ENCODE data around the gene ABCB11.

Gene ABCB11

DNA sequence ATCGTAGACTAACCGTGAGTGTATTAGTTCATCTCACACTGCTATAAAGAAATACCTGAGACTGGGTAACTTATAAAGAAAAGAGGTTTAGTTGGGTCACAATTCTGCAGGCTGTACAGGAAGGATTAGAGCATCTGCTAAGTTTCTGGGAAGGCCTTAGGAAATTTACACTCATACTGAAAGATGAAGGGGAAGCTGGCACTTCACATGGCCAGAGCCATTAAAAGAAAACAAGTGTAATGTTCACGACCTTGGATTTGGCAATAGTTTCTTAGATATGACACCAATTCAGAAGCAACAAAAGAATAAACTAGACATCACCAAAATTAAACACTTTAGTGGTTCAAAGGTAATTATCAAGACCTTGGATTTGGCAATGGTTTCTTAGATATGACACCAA is 23.8 kb downstream of the ABCB11 start:
- no peak overlapping the region for H3K4me3 ChIP-seq (ENCODE audit: low read depth, low read length)
- no peak overlapping the region for H3K4ac ChIP-seq (ENCODE audit: low read depth, low read length)
- no peak overlapping the region for H3K23ac ChIP-seq (ENCODE audit: low read length)
- no peak overlapping the region for H4K12ac ChIP-seq (ENCODE audit: low read depth, low read length)
- H3K9me3 ChIP-seq (ENCODE audit: insufficient read depth, low read depth, low read length): peaks cover 2% of the 10 kb centered on the region
- no peak overlapping the region for H3K9ac ChIP-seq (ENCODE audit: low read length)
- H2AFZ ChIP-seq (ENCODE audit: insufficient read depth, low read length, poor library complexity): no peak overlapping the region
- no peak overlapping the region for H3K27ac ChIP-seq (ENCODE audit: low read depth, low read length)
- no peak overlapping the region for H3K14ac ChIP-seq (ENCODE audit: low read length)
- WGBS (ENCODE audit: extremely low coverage, insufficient coverage, insufficient read length): no CpG with 5 or more reads among the region's 3 CpGs
- no peak for DNase-seq
- no peaks in the 10 kb centered on the region for H3K36me3 ChIP-seq (ENCODE audit: control insufficient read depth in 1 of 2, insufficient read depth in 2 of 2, low read length in 2 of 2)
- peaks cover 0 to 2% of the 10 kb centered on the region in 2 experiments for H3K4me1 ChIP-seq (ENCODE audit: control insufficient read depth in 1 of 2, insufficient read depth in 2 of 2, low read length in 2 of 2)
- H3K79me2 ChIP-seq (ENCODE audit: control insufficient read depth, insufficient read depth, low read length, poor library complexity): no peaks in the 10 kb centered on the region
- H2BK12ac ChIP-seq (ENCODE audit: low read length): no peak overlapping the region
- no peak overlapping the region for H4K91ac ChIP-seq (ENCODE audit: low read depth, low read length)
- H3K18ac ChIP-seq (ENCODE audit: low read length): no peak overlapping the region
- no peak overlapping the region for H3K4me2 ChIP-seq (ENCODE audit: low read length)
- H4K8ac ChIP-seq (ENCODE audit: low read depth, low read length): no peak overlapping the region
- no peak overlapping the region for H2BK5ac ChIP-seq (ENCODE audit: low read depth, low read length, poor library complexity)
- H3K79me1 ChIP-seq (ENCODE audit: low read length): no peaks in the 10 kb centered on the region
- no peak overlapping the region for H2AK5ac ChIP-seq (ENCODE audit: low read length)
- no peaks in the 10 kb centered on the region for H3K27me3 ChIP-seq (ENCODE audit: insufficient read depth, low read length)
- no peak overlapping the region for H2BK120ac ChIP-seq (ENCODE audit: insufficient read depth, low read length, poor library complexity)

- H3K14ac ChIP-seq (ENCODE audit: low read length): no peak overlapping the region
- no peaks in the 10 kb centered on the region for H3K79me2 ChIP-seq (ENCODE audit: control insufficient read depth, insufficient read depth, low read length, poor library complexity)
- no peak overlapping the region for H2BK5ac ChIP-seq (ENCODE audit: low read depth, low read length, poor library complexity)
- H3K79me1 ChIP-seq (ENCODE audit: low read length): no peaks in the 10 kb centered on the region
- peaks cover 2% of the 10 kb centered on the region for H3K9me3 ChIP-seq (ENCODE audit: insufficient read depth, low read depth, low read length)
- H3K36me3 ChIP-seq (ENCODE audit: control insufficient read depth in 1 of 2, insufficient read depth in 2 of 2, low read length in 2 of 2): no peaks in the 10 kb centered on the region
- peaks cover 0 to 2% of the 10 kb centered on the region in 2 experiments for H3K4me1 ChIP-seq (ENCODE audit: control insufficient read depth in 1 of 2, insufficient read depth in 2 of 2, low read length in 2 of 2)
- no peak overlapping the region for H2AK5ac ChIP-seq (ENCODE audit: low read length)
- no peak overlapping the region for H3K4me2 ChIP-seq (ENCODE audit: low read length)
- H2AFZ ChIP-seq (ENCODE audit: insufficient read depth, low read length, poor library complexity): no peak overlapping the region
- no peak for DNase-seq
- no peak overlapping the region for H3K4me3 ChIP-seq (ENCODE audit: low read depth, low read length)
- no peak overlapping the region for H4K12ac ChIP-seq (ENCODE audit: low read depth, low read length)
- no peak overlapping the region for H2BK12ac ChIP-seq (ENCODE audit: low read length)
- H3K23ac ChIP-seq (ENCODE audit: low read length): no peak overlapping the region
- no peaks in the 10 kb centered on the region for H3K27me3 ChIP-seq (ENCODE audit: insufficient read depth, low read length)
- H3K18ac ChIP-seq (ENCODE audit: low read length): no peak overlapping the region
- no peak overlapping the region for H3K9ac ChIP-seq (ENCODE audit: low read length)
- WGBS (ENCODE audit: extremely low coverage, insufficient coverage, insufficient read length): no CpG with 5 or more reads among the region's 5 CpGs
- no peak overlapping the region for H2BK120ac ChIP-seq (ENCODE audit: insufficient read depth, low read length, poor library complexity)
- no peak overlapping the region for H4K91ac ChIP-seq (ENCODE audit: low read depth, low read length)
- no peak overlapping the region for H3K27ac ChIP-seq (ENCODE audit: low read depth, low read length)
- no peak overlapping the region for H4K8ac ChIP-seq (ENCODE audit: low read depth, low read length)
- H3K4ac ChIP-seq (ENCODE audit: low read depth, low read length): no peak overlapping the region
Measured at GRCh38 chr2:169006665-169007064, 24.5 kb downstream of the ABCB11 start.

DNA sequence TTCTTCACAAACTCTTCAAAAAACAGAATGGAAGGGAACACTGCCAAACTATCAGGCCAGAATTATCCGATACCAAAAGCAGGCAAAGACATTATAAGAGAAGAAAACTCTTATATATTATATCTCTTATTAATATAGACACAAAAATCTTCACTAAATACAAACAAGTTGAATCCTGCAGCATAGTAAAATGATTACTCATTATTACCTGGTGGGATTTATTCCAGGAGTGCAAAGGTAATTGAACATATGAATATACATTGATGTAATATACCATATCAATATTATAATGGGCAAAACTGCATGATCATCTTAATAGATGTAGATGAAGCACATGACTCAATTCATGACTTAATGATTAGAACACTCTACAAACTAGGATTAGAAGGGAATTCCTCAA is 25.1 kb downstream of the ABCB11 start:
- Histone ChIP-seq H4K12ac (ENCODE audit: low read depth, low read length) (no peak overlapping the region), H2AK5ac (ENCODE audit: low read length) (no peak overlapping the region), H3K23ac (ENCODE audit: low read length) (no peak overlapping the region), H3K4me3 (ENCODE audit: low read depth, low read length) (no peak overlapping the region), H3K79me1 (ENCODE audit: low read length) (no peaks in the 10 kb centered on the region), H3K4ac (ENCODE audit: low read depth, low read length) (no peak overlapping the region), H2BK120ac (ENCODE audit: insufficient read depth, low read length, poor library complexity) (no peak overlapping the region), H2AFZ (ENCODE audit: insufficient read depth, low read length, poor library complexity) (no peak overlapping the region), H4K8ac (ENCODE audit: low read depth, low read length) (no peak overlapping the region), H4K91ac (ENCODE audit: low read depth, low read length) (no peak overlapping the region), H3K27me3 (ENCODE audit: insufficient read depth, low read length) (no peaks in the 10 kb centered on the region), H2BK5ac (ENCODE audit: low read depth, low read length, poor library complexity) (no peak overlapping the region), H3K9me3 (ENCODE audit: insufficient read depth, low read depth, low read length) (peaks cover 2% of the 10 kb centered on the region), H3K14ac (ENCODE audit: low read length) (no peak overlapping the region), H3K4me1 (ENCODE audit: control insufficient read depth in 1 of 2, insufficient read depth in 2 of 2, low read length in 2 of 2) (peaks cover 0 to 2% of the 10 kb centered on the region in 2 experiments), H3K79me2 (ENCODE audit: control insufficient read depth, insufficient read depth, low read length, poor library complexity) (no peaks in the 10 kb centered on the region), H3K36me3 (ENCODE audit: control insufficient read depth in 1 of 2, insufficient read depth in 2 of 2, low read length in 2 of 2) (no peaks in the 10 kb centered on the region), H2BK12ac (ENCODE audit: low read length) (no peak overlapping the region), H3K4me2 (ENCODE audit: low read length) (no peak overlapping the region), H3K27ac (ENCODE audit: low read depth, low read length) (no peak overlapping the region), H3K9ac (ENCODE audit: low read length) (no peak overlapping the region), H3K18ac (ENCODE audit: low read length) (no peak overlapping the region)
- WGBS (ENCODE audit: extremely low coverage, insufficient coverage, insufficient read length): no CpG with 5 or more reads among the region's 1 CpG
- DNase-seq: no peak

DNA sequence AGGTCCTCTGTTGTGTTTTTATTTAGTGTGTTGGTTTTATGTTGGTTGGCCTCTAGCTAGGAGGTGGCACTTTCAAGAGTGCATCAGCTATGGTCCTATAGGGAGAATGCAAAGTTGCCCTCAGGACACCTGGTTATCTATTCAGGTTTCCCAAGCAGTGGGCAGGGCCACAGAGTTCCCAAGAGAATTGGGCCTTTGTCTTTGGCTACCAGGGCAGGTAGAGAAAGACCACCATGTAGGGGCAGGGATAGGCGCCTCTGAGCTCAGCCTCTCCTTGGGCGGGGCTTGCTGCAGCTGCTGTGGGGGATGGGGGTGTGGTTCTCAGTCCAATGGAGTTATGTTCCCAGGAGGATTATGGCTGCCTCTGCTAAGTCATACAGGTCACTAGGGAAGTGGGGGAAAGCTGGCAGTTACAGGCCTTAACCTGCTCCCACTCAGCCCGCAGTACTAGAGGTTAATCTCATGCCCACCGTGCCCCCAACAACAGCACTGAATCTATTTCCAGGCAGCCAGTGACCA is 26.0 kb downstream of the ABCB11 start:
- H3K23ac ChIP-seq (ENCODE audit: low read length): no peak overlapping the region
- H3K9ac ChIP-seq (ENCODE audit: low read length): no peak overlapping the region
- H3K9me3 ChIP-seq (ENCODE audit: insufficient read depth, low read depth, low read length): peaks cover 2% of the 10 kb centered on the region

More for the DNA sequence above, 26.0 kb downstream of the ABCB11 start:
- Histone ChIP-seq H2AFZ (ENCODE audit: insufficient read depth, low read length, poor library complexity) (no peak overlapping the region), H3K79me1 (ENCODE audit: low read length) (no peaks in the 10 kb centered on the region), H3K18ac (ENCODE audit: low read length) (no peak overlapping the region), H3K27me3 (ENCODE audit: insufficient read depth, low read length) (no peaks in the 10 kb centered on the region), H4K91ac (ENCODE audit: low read depth, low read length) (no peak overlapping the region), H2BK5ac (ENCODE audit: low read depth, low read length, poor library complexity) (no peak overlapping the region), H3K4me3 (ENCODE audit: low read depth, low read length) (no peak overlapping the region), H3K79me2 (ENCODE audit: control insufficient read depth, insufficient read depth, low read length, poor library complexity) (no peaks in the 10 kb centered on the region), H3K4me1 (ENCODE audit: control insufficient read depth in 1 of 2, insufficient read depth in 2 of 2, low read length in 2 of 2) (peaks cover 0 to 2% of the 10 kb centered on the region in 2 experiments), H2BK120ac (ENCODE audit: insufficient read depth, low read length, poor library complexity) (no peak overlapping the region), H3K4me2 (ENCODE audit: low read length) (no peak overlapping the region), H4K12ac (ENCODE audit: low read depth, low read length) (no peak overlapping the region), H3K4ac (ENCODE audit: low read depth, low read length) (no peak overlapping the region), H4K8ac (ENCODE audit: low read depth, low read length) (no peak overlapping the region), H3K14ac (ENCODE audit: low read length) (no peak overlapping the region), H3K36me3 (ENCODE audit: control insufficient read depth in 1 of 2, insufficient read depth in 2 of 2, low read length in 2 of 2) (no peaks in the 10 kb centered on the region), H3K27ac (ENCODE audit: low read depth, low read length) (no peak overlapping the region), H2BK12ac (ENCODE audit: low read length) (no peak overlapping the region), H2AK5ac (ENCODE audit: low read length) (no peak overlapping the region)
- WGBS (ENCODE audit: extremely low coverage, insufficient coverage, insufficient read length): no CpG with 5 or more reads among the region's 4 CpGs
- no peak for DNase-seq
